ENCODE measurements around the gene SIRPA.

DNA sequence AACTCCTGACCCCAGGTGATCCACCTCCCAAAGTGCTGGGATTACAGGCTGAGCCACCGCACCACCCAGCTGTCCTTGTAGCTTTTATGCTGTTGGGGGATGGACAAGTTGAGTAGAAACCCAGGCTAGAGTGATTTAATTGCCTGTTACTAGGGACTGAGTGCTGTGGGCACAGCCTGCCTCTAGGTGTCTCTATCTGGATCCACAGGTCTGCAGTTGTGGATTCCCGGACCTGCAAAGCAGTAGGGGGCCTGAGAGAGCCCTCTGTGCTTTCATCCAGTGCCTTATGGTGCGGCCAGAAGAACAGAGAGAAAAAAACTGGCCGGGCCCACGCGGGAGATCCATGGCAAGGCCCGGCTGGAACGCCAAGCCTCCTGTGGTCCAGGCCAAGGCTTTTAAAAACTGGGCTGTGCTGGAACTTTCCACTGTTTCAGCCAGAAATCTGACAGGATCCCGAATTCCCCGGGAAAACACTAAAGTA is 5.2 kb downstream of the SIRPA start:
- TF ChIP-seq, protein P1, sequence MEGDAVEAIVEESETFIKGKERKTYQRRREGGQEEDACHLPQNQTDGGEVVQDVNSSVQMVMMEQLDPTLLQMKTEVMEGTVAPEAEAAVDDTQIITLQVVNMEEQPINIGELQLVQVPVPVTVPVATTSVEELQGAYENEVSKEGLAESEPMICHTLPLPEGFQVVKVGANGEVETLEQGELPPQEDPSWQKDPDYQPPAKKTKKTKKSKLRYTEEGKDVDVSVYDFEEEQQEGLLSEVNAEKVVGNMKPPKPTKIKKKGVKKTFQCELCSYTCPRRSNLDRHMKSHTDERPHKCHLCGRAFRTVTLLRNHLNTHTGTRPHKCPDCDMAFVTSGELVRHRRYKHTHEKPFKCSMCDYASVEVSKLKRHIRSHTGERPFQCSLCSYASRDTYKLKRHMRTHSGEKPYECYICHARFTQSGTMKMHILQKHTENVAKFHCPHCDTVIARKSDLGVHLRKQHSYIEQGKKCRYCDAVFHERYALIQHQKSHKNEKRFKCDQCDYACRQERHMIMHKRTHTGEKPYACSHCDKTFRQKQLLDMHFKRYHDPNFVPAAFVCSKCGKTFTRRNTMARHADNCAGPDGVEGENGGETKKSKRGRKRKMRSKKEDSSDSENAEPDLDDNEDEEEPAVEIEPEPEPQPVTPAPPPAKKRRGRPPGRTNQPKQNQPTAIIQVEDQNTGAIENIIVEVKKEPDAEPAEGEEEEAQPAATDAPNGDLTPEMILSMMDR (IDR thresholded peaks at IDR 0.05; ENCODE audit: insufficient read depth, low read depth, low read length): peak; percentile 69
- TF ChIP-seq EZH2 (IDR thresholded peaks at IDR 0.05; ENCODE audit: insufficient read depth, low read length): no peak
